HT1080 (cell line): ENCODE data around the gene RYR3. TPM values are rescaled to one million over a fixed set of nuclear protein-coding genes. Genes with fewer than 3 reads are reported as not detected.

Experiments used
- DNase-seq: peaks from one replicate; pipeline ENCODE4 v3.0.0-alpha.2; 2015; ENCODE audit warnings: low read depth
- total RNA-seq: library from RNA; depleted of rRNA; stranded (reverse); fragments of >200 nt; shearing (Covaris generic); gene quantifications from 2 replicates; pipeline ENCODE4 v1.2.3, GENCODE V29; 2014

Gene RYR3
- total RNA-seq, 1 experiment from 2014 or later = 0.02 TPM

- no peak for DNase-seq
Observed at GRCh38 chr15:33317896-33318295, 7.1 kb downstream of the RYR3 start.

GRCh38 chr15:33320017-33320416 is 9.2 kb downstream of the RYR3 start:
- DNase-seq = no peak

- no peak for DNase-seq
Observed at GRCh38 chr15:33322091-33322490, 11.3 kb downstream of the RYR3 start.

DNA sequence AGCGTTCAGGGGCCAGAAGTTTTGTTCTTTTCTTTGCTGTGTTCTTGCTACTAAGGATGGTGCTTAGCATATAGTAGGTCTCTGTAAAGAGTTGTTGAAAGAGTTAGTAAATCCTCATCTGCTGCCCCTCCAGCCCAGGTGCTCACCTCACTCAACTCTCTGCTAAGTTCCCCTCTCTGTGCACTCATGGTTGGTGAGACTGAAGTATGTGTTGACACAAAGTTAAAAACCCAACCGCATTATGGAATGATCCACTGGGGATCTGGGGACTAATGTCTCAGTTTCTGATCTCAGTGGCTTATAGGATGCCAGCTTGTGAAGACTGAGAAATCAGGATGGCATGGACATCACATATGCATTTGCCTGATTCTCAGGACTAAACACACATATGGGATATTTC is 13.8 kb downstream of the RYR3 start:
- no peak for DNase-seq

- no peak for DNase-seq
Observed at GRCh38 chr15:33326908-33327307, 16.1 kb downstream of the RYR3 start.

DNA sequence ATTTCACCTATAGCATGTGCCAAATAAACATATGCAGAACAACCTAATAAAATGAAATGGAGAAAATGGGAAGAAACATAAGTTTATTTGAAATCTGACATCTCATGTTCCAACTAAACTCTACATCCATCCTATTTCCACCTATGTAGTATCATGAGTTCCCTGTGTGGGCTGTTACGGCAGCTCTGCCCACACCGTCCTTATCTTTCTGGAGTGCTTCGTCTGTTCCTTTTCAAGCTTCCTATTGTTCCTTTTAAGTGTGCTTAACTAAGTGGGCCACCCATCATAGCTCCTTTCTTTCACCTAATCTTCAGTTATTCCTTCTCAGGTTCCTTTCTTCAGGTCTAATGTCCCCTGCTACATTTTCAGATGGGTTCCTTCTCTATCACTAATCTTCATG is 17.3 kb downstream of the RYR3 start:
- no peak for DNase-seq

DNA sequence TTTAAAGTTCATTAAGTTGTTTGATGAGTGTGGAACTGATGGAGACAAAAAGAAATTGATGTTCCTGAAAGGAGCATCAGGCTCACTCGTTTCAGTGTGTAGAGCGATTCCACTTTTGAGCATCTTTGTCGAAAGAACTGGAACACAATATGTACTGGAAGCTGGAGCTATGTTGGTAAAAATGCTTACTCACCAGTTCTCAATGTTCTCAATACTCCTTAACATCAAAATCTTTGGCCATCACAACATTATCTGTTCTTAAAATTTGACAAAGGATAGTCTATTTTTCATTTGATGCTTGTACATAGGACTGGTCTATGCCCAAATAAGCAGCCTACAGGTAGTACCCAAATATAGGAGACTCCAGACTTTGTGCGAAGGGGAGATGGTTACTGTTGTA is 18.7 kb downstream of the RYR3 start:
- DNase-seq = no peak

- no peak for DNase-seq
Observed at GRCh38 chr15:33330931-33331330, 20.2 kb downstream of the RYR3 start.

DNA sequence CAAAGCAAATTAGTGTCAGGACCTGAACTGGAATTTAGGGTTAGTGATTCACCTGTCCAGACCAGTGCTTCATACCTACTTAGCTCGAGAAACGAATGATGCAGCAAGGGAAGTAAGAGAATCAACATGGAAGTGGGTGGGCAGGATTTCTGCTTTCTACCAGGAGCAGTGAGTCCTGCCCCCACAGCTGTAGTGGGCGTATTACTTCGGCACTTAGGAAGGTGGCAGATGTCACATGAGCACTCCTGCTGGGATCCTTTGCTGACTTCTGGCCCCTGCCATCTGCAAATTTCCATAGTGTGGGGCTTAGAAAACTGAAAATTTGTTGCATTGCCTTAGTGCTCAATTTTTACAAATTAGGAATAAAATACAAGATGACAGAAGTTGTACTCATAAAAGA is 31.2 kb downstream of the RYR3 start:
- no peak for DNase-seq

DNA sequence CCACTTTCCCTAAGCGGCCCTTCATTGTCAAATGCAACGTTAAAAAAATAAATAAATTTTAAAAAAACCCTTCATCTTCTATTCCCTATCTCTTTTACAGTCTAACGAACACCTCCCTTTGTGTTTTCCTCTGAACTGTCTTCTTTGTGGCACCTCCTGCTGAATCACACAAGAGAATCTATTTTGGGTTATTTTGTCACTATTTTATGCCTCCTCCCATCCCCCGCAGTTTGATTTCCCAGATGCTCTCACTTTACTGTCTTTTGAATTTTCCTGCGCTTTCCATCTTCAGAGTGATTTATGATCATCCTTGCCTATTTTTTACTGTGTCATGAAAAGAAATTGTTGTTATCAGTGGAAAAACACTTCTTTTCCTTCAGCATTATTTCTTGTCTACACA is 32.5 kb downstream of the RYR3 start:
- no peak for DNase-seq

DNA sequence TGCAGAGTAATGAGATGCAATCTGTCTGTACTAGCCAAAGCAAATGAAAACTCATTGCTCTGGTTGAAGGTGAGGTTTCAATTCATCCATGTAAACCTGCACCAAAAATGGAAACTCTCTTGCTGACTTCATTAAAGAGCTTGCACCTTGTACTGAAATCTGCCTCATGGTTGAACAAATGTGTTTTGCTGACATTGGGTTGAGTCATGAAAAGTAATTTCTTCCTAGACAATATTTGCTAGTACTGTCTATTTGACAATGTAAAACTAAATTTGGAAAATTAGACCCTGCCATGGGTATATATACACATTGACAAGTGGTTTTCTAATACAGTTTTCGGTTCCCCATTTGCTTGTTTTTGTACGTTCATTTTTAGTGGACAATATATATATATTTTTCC is 33.3 kb downstream of the RYR3 start:
- no peak for DNase-seq

DNA sequence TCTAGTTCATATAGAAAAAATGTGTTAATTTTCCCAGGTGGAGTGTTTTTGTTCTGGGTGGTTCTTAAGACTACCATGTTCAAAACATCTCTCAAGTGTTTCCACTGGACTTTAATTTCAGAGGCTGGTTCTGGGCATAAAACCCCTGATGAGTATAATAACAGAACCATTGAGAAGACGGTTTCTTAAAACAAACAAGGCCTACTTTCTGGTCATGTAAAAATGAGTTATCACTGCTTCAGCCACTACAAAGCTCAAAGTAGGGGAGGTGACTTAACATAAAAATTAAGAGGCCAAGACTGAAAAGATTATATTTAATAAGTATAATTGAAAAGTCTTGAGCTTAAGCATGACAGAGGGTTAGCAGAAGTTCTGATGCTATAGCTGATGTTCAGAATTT is 33.8 kb downstream of the RYR3 start:
- DNase-seq = no peak

DNA sequence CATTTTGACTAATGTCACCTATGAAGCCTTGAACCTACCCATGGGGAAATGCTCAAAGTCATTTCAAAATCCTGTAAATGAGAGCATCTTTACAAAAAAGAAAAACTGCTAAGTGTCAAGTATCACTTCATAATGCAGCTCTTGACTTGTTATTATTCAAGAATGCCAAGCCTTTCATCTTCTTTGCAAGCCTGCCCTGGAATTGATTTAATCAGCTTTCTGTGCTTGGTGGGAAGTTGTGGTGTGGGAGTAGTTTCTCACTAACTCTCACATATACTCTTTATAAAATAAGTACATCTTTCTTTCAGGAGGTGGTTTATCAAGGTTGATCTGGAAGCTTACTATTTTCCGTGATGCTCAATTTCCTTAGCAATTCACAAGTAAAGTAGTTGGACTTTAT is 43.6 kb downstream of the RYR3 start:
- no peak for DNase-seq

GRCh38 chr15:33357845-33358244 is 47.1 kb downstream of the RYR3 start:
- DNase-seq = no peak

GRCh38 chr15:33358306-33358705 is 47.5 kb downstream of the RYR3 start:
- peak; percentile 68 for DNase-seq

DNA sequence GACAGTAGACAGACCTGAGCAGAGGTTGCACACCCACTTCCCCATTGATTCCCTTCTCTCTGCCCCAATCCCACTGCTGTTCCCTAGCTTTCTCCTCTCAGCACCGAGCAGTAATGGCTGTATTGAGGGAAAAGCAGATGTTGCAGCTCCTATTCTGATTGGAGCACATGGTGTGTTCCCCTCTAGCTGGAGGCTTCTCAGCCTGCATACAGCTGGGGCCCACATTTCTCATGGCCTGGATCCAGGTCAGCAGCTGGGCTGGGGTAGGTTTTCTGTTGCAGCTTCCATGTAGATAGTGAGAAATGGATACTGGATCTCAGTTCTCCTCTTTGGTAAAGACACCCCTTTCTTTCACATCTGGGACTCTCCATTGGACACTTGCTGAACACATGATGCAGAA is 50.1 kb downstream of the RYR3 start:
- no peak for DNase-seq

- no peak for DNase-seq
Observed at GRCh38 chr15:33369941-33370622, 59.3 kb downstream of the RYR3 start.

DNA sequence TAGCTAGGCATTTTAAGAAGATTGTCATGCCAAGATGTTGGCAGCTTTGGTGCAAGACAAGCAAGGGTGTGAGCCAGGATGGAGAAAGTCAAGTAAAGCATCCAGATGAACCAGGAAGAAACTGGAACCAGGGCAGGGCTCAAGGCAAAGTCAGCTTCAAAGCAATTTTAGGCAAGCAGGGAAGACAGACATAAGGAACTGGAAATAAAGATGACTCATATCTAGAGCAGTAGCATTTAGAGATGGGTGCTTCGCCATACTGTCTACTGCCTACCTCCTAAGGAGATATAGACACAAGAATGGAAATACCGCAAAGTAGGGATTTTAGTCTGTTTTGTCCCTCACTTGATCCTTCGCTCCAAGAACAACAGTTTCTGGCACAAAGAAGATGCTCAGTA is 59.9 kb downstream of the RYR3 start:
- DNase-seq = no peak

- DNase-seq = no peak
Observed at GRCh38 chr15:33371159-33371558, 60.4 kb downstream of the RYR3 start.

- no peak for DNase-seq
Observed at GRCh38 chr15:33374226-33374914, 63.6 kb downstream of the RYR3 start.

GRCh38 chr15:33375236-33375635 is 64.5 kb downstream of the RYR3 start:
- no peak for DNase-seq

DNA sequence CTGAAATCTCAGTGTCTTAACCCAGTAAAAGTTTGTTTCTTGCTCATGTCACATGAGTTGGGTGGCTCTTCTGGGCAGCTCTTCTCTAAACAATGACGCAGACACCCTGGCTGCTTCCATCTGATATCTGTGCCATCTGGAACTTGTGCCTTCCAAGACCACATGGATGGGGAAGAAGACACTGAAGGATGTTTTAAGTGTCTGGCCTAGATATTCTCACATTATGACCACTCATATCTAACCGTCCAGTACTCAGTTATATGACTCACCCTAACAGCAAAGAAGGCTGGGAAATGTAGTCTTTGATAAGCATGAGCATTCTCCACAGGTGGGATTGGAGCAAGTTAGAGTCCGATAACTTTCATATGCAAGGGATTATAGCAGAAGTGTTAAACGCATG is 66.4 kb downstream of the RYR3 start:
- no peak for DNase-seq

DNA sequence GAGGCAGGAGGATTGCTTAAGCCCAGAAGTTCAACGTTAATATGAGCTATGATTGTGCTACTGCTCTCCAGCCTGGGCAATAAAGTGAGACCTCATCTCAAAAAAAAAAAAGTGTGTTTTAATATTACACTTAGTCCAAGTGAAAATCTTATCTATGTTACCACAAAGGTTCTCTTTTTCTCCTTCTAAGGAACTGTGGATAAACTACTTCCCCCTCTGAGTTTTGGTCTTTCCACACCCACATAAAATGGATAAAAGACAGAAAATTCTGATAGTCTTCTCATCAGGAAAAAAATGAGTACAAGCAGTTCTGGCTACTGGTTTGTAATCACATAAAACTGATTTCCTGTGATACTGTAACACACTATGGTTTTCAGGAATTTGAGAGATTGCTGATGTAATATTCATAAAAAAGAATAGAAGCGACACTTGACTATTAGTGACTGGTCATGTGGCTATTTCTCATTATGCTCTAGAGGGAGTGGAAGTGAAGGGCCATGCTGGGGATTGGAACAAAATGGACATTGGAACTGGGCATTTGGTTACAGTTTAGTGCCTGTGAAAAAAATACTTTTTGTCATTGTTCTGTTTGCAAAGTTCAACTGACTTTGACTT is 68.2 kb downstream of the RYR3 start:
- no peak for DNase-seq
